Tibial nerve (tissue), 4 donors: Measurements from ENCODE around the gene LONP1. TPM values are rescaled to one million over a fixed set of nuclear protein-coding genes. Genes with fewer than 3 reads are reported as not detected.

Source experiments
- DNase-seq, 2 donors: peaks; one replicate each; pipeline ENCODE4 v3.0.0-alpha.2; 2019; ENCODE audit warnings: low spot score in 2 of 2
- H3K27ac ChIP-seq, 4 donors: fragments of 200-600 bp; sonication (generic) in 3 of 4; one replicate each; pipeline ENCODE4 v1.5.1; 2017 to 2019; ENCODE audit warnings: mild to moderate bottlenecking in 1 of 4
- H3K27me3 ChIP-seq, 2 donors: fragments of 200-600 bp; sonication (generic) in 1 of 2; one replicate each; pipeline versions ENCODE4 v1.5.1 to v1.6.0; 2017 to 2019
- H3K36me3 ChIP-seq, 3 donors: fragments of 200-600 bp; sonication (generic); one replicate each; pipeline ENCODE4 v1.5.1; 2018 to 2019
- H3K4me1 ChIP-seq, 4 donors: fragments of 200-600 bp; sonication (generic) in 3 of 4; one replicate each; pipeline ENCODE4 v1.5.1; 2017 to 2019
- H3K4me3 ChIP-seq, 4 donors: fragments of 200-600 bp; sonication (generic) in 3 of 4; one replicate each; pipeline ENCODE4 v1.5.1; 2017 to 2019; ENCODE audit warnings: mild to moderate bottlenecking in 1 of 4, moderate library complexity in 1 of 4
- H3K9me3 ChIP-seq, 4 donors: fragments of 200-600 bp; sonication (generic) in 3 of 4; one replicate each; pipeline ENCODE4 v1.5.1; 2017 to 2019
- CTCF ChIP-seq, 5 experiments: fragments of 200-600 bp in 3 of 5; fragments of 450-650 bp in 2 of 5; sonication (generic) in 3 of 5; IDR thresholded peaks; one replicate each; pipeline ENCODE4 v1.5.1; 2016 to 2019; ENCODE audit warnings: antibody characterized with exemption in 5 of 5, mild to moderate bottlenecking in 3 of 5, moderate library complexity in 2 of 5
- EP300 ChIP-seq, 2 donors: sonication (generic); formaldehyde crosslinking; IDR thresholded peaks; one replicate each; pipeline ENCODE4 v1.6.1; 2017; ENCODE audit warnings: antibody characterized with exemption in 2 of 2, mild to moderate bottlenecking in 1 of 2
- POLR2A ChIP-seq, 2 donors: fragments of 450-650 bp; IDR thresholded peaks; one replicate each; pipeline ENCODE4 v1.6.1; 2017; ENCODE audit warnings: antibody characterized with exemption in 2 of 2, mild to moderate bottlenecking in 2 of 2, moderate library complexity in 2 of 2
- WGBS, 2 donors: methylation state at CpG; one replicate each; pipeline ENCODE4 v1.1.5; 2018; 5-methylcytosine and 5-hydroxymethylcytosine counted together
- total RNA-seq, 4 donors: library from RNA; depleted of rRNA; stranded (reverse); fragments of >200 nt; gene quantifications; one replicate each; pipeline ENCODE4 v1.1.0, GENCODE V29; 2016

The LONP1 gene
- total RNA-seq, 4 donors from 2014 or later: 107 to 116 (median 110) TPM

GRCh38 chr19:5711025-5711424, 8.9 kb downstream of the LONP1 start:
- no peak overlapping the region for H3K27ac ChIP-seq
- no peak for DNase-seq
- peaks cover 0 to 4% (median 0%) of the 10 kb centered on the region in 4 donors for H3K4me1 ChIP-seq
- 89 to 92% methylated on average over 8 of the region's 8 CpGs for WGBS, 2 donors
- H3K36me3 ChIP-seq: peaks cover 2 to 83% (median 27%) of the 10 kb centered on the region in 3 donors
- TF ChIP-seq CTCF (IDR thresholded peaks at IDR 0.05) (no peak), EP300 (IDR thresholded peaks at IDR 0.05) (no peak), POLR2A (IDR thresholded peaks at IDR 0.05) (no peak)
- no peak overlapping the region for H3K4me3 ChIP-seq
- no peaks in the 10 kb centered on the region for H3K27me3 ChIP-seq
- H3K9me3 ChIP-seq: no peaks in the 10 kb centered on the region

- TF ChIP-seq EP300 (IDR thresholded peaks at IDR 0.05) (no peak), POLR2A (IDR thresholded peaks at IDR 0.05) (no peak), CTCF (IDR thresholded peaks at IDR 0.05) (no peak)
- Histone ChIP-seq H3K4me3 (no peak overlapping the region), H3K4me1 (no peaks in the 10 kb centered on the region), H3K27me3 (no peaks in the 10 kb centered on the region), H3K9me3 (no peaks in the 10 kb centered on the region), H3K27ac (no peak overlapping the region), H3K36me3 (peaks cover 2 to 99% (median 34%) of the 10 kb centered on the region in 3 donors)
- DNase-seq: no peak
- 89 to 90% methylated on average over 24 to 27 of the region's 37 CpGs for WGBS, 2 donors
Observed at GRCh38 chr19:5707576-5708575, 12.1 kb downstream of the LONP1 start.

DNA sequence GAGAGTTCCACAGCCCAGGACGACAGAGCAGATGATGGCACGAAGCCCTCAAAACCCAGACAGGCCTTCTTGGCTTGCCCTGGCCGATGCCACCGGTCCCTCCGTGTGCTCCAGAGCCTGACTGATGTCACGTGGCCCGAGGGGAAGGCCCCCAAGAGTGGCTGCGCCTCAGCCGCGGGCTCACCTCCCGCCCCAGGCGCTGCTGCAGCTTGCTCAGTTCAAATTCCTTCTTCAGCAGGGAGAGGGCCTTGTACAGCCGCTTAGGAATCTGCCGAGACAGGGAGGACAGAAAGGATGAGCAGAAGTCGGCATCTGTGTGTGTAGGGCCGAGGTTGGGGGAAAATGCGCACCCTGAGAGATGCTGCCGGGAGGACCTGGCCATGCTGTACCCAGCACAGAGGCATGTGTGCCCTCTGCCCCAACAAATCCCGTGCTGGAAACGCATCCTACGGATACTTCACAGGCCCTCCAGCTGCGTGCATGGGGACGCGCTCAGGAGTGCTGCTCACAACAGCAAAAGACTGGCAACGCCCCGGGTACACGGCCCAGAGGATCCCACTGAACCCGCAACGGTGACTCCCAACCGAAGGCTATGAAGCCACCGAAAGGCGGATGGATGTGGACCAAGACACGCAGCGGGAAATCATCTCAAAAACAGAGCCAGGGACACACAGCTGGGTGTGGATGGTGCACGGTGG, 12.9 kb downstream of the LONP1 start:
- peaks cover 2 to 94% (median 31%) of the 10 kb centered on the region in 3 donors for H3K36me3 ChIP-seq
- H3K27me3 ChIP-seq: no peaks in the 10 kb centered on the region
- WGBS, 2 donors: 93 to 95% methylated on average over 25 to 35 of the region's 35 CpGs
- no peaks in the 10 kb centered on the region for H3K4me1 ChIP-seq
- H3K4me3 ChIP-seq: no peak overlapping the region
- H3K9me3 ChIP-seq: no peaks in the 10 kb centered on the region
- H3K27ac ChIP-seq: no peak overlapping the region
- no peak for DNase-seq
- TF ChIP-seq CTCF (IDR thresholded peaks at IDR 0.05): no peak
- no peak for TF ChIP-seq POLR2A (IDR thresholded peaks at IDR 0.05)
- no peak for TF ChIP-seq EP300 (IDR thresholded peaks at IDR 0.05)

- H3K9me3 ChIP-seq: no peaks in the 10 kb centered on the region
- no peak for TF ChIP-seq CTCF (IDR thresholded peaks at IDR 0.05)
- no peak for TF ChIP-seq EP300 (IDR thresholded peaks at IDR 0.05)
- no peak for TF ChIP-seq POLR2A (IDR thresholded peaks at IDR 0.05)
- H3K36me3 ChIP-seq: peaks cover 0 to 94% (median 20%) of the 10 kb centered on the region in 3 donors
- H3K4me3 ChIP-seq: no peak overlapping the region
- no peaks in the 10 kb centered on the region for H3K27me3 ChIP-seq
- H3K27ac ChIP-seq: no peak overlapping the region
- no peaks in the 10 kb centered on the region for H3K4me1 ChIP-seq
- 85 to 86% methylated on average over 12 to 14 of the region's 16 CpGs for WGBS, 2 donors
- DNase-seq: no peak
Observed at GRCh38 chr19:5705552-5705951, 14.4 kb downstream of the LONP1 start.
